ENCODE data around the gene CACNA1C.

CACNA1C gene

DNA sequence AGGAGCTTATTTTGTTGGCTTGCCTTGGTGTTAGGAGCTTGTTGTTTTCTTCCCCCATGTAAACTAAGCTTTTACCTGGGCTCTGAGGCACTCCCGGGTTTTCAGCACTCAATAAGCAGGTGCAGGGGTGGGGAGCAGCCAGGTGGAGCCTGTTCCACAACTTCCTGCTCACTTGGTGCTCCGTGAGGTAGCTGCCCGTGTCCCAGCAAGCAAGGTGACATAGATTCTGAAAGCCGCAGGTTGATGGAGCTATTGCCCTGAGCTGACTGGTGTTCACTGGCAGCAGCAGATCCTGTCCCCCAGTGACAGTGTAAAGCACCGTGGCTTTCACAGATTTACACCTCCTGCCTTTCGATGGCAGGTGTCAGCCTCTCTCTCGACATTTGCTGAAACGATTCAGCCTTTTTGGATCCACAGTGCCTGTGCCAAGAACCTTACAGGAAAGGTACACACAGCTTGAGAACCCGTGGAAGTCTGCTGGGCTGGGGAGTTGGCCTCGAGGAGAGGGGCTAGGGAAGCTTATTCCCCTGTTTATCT lies 446.2 kb downstream of the CACNA1C start:
- DNase-seq = no peak

DNA sequence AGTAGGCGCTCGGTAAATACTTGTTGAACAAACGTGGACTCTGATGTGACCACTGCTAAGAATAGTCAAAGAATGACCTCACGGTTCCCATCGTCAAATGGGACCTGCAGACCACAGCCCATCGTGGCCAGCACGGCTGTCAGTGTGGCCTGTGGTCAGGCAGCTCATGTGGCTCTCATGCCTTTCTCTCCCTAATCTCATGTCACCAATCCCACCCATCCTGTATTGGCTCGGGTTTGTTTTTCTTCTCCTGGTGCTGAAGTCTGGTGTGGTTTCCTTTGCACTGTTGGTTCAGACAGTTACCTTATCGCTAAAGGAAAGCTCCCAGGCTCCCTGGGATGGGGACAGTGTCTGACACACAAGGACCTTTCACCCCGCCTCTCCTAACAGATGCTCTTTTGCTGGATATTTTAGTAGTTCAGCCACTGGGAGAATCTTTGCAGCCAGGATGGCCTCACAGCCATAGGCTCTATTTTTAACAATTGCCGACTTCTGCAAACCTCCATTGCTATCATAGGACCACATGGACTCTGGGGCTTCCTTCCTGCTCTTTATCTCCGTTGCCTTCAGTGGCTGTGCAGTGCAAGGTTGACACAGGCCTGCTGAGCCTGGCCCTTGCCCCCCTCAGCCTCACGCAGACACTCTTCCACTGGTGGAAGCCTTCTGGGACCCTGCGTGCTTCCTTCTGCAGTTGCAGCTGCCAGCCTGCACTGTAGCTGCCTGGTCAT lies 448.8 kb downstream of the CACNA1C start:
- DNase-seq = no peak

DNA sequence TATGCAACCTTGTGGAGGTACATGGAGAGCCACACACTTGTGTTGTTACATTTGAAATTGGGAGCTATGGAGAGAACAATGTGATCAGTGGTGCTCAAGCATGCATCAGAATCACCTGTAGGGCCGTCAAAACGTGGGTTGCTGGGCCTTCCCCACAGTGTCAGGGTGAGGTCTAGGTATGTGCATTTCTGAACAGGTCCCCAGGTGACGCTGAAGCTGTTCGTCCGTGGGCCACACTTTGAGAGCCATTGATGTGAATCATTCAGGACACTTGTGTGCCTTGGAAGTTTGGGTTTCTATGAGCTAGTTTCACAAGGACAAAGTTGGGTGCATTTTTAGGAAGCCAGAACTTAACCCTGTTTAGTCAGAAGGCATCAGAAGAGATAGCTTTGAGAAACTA lies 450.2 kb downstream of the CACNA1C start:
- no peak for DNase-seq

DNA sequence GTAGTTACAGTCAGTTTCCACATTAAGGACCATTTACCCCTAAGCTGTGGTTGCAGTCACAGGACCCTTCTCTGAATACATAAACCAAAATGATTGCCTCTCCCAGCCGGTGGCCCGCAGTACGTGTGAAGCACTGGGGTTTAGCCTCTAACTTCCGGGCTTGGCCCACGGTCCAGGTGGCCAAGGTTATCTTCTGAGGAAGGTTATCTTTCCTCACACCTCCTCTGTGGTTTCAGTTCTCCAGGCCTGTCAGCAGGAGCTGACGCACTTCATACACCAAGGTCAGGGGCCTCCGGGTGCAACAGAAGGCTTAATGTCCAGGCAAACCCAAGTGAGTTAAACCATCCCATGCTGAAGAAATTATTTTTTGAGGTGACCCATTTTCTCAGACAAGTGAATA lies 451.0 kb downstream of the CACNA1C start:
- DNase-seq = no peak

DNA sequence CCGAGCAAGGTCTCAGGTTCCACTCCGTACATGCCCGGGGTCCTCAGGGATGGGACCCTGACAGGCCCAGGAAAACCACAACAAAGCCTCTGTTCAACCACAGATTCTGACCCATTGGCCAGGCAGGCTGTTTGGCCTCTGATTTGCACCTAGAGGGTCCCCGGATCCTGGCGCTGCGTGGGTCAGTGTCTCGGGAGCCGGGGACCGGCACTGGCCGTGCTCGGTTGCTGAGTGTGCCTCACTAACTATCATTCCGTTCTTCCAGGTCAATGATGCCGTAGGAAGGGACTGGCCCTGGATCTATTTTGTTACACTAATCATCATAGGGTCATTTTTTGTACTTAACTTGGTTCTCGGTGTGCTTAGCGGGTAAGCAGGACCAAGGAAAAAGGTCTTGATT lies 451.8 kb downstream of the CACNA1C start:
- no peak for DNase-seq

DNA sequence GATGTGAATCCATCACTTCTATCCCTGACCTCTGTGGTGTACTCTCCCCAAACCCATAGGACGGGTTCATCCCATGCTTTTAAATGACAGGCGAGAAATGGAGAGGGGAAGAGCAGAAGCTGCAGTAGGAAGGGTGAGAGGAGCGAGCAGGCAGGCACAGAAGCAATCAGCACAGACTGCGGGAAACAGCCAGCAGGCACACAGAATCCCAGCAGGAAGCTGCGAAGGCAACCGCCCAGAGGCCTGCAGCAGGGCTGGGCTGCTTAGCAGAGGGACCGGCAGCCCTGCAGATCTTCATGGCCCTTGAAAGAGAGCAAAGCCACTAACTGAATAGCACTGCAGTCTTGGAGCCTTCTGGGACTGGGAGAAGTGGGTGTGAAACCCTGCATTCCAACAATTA lies 455.0 kb downstream of the CACNA1C start:
- DNase-seq = no peak

DNA sequence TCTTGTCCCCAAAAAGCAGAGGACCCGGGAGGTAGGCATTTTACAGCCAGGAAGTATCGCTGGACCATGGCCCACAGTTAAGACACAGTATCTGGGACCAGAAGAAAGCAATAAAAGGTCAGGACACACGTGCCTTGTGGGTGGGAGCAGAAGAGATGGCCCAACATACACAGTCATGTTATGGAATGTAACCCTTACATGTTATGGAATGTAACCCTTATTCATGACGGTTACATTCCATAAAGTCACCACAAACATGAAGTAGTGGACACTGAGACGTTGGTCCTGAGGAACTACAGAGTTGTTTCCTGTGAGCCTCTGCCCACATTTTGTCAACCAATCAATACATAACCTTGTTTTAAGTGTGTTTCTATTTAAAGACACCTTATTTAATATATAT lies 456.4 kb downstream of the CACNA1C start:
- no peak for DNase-seq

DNA sequence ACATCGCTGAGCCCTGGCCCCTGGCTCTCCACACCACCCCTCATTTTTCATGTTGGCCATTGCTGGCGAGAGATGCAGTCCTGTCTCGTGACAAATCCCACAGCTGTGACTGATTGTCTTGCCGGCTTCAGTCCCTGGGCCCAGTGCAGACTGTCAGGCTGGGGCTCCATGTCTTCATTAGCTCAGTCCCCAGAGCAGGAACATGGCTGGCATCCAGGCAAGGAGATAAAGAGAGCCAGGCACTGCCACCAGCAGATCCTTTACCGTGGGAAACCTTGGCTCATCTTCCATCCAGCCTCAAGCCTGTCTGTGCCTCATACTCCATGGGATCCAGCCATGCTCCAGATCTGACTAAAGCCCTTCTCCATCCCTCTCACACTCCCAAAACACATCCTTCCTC lies 457.3 kb downstream of the CACNA1C start:
- DNase-seq = no peak

DNA sequence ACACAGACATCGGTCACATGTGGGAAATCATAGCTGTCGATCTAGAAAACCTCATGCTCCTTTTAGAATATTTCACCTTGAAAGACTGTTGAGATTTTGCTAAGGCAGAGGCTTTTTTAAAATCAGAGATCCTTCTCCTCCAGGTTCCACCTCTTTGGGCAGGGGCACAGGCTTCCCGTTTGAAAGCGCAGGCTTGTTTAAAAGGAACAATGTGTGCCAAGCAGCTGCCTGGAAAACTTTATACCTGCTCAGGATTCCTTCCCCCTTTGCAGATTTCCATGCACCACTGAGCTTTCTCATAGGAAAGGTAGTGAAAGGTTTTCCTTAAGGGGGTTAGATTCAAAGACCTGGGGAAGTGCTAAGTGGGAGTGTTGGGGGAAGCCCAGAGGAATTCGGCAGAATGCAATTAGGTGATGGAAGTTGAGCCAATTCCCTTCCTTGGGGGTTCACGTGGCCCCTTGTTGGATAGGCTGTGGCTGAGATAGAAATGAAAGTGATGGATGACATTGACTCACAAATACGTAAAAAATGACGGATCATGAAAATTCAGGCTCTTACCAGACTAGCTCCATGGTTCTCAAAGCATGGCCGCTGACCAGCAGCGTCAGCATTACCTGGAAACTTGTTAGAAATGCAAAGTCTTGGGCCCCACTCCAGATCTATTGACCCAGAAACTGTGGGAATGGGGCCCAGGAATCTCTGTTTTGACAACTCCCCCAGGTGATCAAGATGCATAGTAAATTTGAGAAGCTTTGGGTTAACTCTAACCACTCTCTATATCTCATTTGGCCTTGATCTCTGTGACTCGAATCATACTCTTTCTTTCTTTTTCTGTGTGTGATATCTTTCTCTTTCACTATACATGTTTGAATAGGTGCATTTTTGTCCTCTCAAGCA lies 460.6 kb downstream of the CACNA1C start:
- no peak for DNase-seq

DNA sequence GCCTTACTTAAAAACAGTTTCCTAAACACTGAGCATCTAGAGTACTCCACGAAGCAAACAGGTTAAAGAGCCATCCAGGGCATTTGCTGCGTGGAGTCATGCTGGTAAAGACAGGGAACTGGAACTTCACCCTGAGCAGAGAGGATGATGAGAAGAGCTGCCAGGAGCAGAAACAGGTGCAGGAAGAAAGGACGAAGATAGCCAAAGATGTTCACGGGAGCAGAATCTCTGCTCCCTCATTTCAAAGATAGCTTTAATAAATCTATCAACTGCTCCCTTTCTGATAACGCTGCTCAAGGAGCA lies 461.2 kb downstream of the CACNA1C start:
- DNase-seq = no peak

DNA sequence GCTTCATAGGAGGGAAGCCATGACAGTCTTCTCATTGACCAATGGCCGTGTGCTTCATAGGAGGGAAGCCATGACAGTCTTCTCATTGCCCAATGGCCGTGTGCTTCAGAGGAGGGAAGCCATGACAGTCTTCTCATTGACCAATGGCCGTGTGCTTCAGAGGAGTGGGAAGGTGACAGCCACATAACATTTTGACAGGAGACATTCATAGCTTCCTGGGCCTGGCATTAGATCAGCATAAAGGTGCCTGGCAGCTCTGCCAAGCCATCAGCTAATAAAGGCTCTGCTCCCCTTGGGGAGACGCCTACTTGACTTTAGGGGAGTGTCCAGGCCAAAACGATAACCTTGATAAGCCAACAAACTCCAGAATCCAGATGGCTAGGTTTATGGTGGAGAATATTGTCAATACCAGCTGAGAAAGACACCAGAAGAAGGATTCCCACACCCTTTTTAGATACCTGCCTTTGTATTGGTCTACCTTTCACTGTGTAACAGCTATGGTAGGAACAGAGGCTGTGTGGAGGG lies 468.0 kb downstream of the CACNA1C start:
- no peak for DNase-seq

DNA sequence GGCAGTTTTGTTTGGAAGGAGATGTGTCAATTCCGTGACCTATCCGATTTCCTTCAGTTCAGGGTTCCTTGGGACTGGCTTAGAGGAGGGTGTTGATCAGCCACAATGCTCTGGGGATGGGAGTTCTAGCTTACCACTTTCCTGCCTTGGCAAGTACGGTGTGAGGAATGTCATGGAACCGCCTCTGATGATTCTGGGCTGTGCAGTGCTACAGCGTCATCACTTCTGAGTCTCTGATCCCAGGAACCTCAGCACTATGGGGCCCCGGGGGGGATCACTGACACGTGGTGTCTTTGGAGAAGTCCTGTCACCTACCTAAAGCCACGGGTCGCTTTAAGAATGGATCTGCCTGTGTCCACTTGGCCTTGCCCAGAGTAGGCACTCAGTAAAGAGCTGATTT lies 470.5 kb downstream of the CACNA1C start:
- no peak for DNase-seq

DNA sequence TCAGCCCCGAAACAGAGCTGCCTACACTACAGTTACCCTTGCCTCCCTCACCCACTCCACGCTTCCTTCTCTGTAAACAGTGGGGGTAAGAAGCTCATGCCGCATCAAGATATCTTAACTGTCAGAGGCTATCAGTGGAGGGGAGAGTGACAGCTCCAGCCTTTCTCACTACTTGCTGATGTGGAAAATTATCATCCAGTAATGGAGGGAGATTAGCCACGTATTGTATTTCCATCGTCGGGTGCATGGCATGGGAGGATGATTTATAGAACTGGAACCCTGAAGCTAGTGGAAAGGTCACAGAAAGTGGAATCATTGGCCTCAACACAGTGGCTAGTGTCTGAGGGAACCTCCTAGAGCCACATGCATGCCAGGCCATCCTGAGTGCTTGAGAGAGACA lies 471.1 kb downstream of the CACNA1C start:
- no peak for DNase-seq

DNA sequence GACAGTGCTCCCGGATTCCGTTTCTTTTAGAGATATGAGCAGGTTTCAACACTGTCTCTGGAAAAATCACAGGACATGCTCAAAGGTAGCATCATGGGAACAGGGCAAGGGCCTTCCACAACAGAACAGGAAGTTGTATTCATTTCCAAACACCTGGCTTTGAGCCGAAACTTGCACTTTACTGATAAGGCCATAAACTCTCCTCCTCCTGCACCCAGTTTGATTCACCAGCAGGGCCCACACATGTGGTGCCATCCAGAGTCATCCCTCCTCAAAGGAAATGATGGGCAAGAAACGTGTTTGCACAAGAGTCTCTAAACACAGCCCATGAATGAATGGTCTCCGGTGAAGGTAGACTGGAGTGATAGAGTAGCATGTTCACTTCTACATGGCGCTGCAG lies 473.6 kb downstream of the CACNA1C start:
- DNase-seq = no peak

DNA sequence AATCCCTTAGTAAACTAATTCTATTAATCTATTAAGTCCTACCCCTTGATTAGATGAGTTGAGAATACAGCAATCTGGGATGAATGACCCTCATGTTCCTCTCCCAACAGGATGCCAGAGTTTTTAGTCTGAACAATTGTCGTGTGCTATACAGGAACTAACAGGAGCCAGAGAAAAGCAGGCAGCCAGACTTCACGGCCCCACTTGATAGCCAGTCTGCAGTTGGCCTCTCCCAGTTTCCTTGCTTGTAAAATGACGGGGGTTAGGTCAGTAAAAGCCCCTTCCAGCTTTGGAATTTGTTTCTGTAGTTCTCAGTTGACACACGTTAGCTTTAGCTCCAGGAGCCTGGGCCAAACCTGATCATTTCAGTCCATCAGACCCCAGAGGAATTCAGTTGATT lies 475.2 kb downstream of the CACNA1C start:
- no peak for DNase-seq

DNA sequence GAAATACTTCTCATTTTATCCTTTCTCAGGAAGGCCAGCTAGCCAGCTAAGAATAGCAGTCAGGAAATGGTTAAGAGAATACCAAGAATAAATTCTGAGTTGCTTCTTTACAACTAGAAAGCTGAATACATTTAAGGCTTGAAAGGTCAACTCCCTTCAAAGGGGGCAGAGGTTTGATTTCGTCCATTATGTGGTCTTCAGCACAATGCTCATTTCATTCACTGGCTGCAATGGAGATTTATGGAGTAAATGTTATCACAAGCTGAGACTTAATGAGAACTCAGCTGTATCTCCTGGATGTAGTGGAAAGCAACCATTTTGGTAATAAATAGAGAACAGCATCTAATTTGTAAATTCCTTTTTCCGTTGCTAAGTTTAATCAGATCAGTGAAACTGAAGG lies 477.0 kb downstream of the CACNA1C start:
- DNase-seq = no peak

DNA sequence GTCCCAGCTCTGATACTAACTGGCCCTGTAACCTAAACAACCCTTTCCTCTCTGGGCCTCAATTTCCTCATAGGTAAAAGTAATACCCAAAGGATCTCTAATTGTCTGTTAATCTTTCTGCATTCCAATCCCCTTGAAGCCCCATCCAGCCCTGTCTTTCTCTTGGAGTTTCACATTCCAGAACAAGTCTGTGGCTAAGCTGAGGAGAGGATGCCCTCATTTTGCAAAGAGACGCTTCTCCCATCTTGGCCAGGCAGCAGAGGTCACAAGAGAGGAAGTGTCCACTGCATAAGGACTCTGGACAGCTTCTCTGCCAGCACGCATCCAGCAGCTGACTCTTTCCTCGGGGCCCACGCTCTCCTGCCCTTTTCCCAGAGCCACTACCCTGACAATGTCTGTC lies 478.6 kb downstream of the CACNA1C start:
- no peak for DNase-seq

DNA sequence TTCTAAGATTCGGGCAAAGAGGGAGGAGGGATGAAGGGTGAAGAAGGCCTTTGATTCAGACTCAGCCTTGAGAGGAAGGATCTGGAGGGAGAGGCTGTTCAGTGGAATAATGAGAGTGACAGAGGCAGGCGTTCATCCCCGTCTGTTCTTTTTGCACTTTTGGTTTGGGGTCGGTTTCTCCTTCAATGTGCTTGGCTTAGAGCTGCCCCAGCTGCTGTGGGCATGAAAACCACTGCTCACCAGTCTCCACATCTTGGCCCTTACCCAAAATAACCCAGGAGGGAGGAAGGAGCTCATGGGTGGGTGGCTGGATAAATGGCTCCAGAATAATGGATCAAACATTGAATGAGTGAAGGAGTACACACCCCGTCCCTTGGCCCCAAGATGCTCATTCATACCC lies 480.2 kb downstream of the CACNA1C start:
- DNase-seq = no peak

DNA sequence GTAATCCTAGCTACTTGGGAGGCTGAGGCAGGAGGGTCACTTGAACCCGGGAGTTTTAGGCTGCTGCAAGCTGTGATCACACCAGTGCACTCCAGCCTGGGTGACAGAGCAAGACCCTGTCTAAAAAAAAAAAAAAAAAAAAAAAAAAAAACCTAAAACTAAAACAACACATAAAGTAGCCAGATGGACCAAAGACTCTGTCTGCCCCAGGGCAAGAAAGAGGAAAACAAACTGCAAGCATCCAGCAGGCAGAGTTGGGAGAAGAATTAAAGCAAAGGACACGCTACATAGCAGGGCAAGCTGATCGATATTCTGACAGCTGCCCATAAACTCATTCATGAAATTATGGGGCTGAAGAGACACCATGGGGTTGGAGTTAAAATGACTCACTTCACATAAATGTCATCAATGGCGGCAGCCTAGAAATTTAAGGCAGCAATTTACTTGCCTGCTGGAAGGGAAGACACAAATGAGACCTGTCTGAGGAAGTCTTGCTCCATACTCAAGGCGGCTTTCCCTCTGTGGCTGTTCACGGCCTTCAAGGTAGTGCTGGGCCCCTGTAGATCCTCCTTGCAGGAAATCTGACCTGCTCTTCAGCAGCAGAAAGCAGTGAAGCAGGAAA lies 482.9 kb downstream of the CACNA1C start:
- no peak for DNase-seq

DNA sequence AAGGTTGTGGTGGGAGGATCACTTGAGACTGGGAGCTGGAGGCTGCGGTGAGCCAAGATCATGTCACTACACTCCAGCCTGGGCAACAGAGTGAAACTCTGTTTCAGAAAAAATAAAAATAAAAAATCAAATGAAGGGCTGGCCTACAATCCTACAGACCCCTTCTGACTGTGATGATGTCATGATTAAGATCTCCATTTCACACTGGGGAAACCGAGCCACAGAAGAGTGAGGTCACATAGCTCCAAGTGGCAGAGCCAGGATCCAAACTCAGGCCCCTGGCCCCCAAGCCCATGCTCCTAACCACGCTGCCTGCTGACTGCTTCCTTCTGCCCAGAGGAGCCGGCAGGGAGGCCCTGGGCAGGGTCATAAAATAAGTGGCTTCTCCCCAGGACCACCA lies 483.9 kb downstream of the CACNA1C start:
- DNase-seq = no peak

DNA sequence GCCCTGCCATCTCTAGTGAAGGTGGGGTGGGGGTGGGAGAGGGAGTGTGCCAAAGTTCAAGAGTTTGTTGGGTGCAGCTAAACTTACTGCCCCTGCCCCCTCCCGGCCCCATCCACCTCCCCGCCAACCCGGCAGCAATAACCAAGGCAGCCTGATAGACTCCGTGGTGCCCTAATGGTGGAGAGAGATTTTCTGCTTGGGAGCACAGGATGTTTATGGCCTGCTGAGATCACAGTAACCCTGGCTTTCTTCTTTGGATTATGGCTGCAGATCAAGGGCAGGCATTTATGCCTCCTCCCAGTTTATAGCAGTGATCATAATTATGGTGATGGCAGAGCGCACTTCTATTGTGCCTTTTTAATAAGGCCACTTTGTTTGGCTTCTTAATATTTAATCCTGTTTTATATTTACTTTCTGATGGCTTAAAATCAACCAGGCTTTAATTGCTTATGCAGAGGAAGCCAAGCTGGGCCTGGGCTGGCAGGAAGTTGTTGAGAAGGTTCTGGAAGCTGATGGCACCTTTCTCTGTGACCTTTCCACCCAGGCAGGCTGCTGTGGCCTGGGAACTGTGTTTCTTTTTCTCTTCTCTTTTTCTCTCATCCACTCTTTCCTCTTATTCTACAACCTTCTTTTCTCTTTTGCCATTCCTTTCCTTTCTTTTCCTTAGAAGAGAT lies 485.2 kb downstream of the CACNA1C start:
- no peak for DNase-seq

DNA sequence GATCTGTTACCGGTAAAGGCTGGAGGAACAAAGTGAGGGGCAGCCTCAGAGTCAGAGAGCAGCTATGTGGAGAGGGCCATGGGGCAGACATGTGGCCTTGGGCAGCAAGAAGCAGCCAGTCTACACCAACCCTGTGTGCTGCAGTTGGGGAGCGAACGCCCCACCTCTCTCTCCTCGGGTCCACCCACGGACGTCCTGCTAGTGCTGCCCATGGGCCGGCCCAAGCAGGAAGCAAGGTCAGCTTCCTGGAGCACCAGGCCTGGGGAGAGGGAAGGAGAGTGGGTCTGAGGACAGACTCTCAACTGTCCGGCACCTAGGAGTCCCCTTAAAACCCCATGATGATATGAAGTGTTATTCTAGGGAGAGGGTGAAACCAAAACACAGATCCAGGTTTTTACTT lies 487.2 kb downstream of the CACNA1C start:
- DNase-seq = no peak

DNA sequence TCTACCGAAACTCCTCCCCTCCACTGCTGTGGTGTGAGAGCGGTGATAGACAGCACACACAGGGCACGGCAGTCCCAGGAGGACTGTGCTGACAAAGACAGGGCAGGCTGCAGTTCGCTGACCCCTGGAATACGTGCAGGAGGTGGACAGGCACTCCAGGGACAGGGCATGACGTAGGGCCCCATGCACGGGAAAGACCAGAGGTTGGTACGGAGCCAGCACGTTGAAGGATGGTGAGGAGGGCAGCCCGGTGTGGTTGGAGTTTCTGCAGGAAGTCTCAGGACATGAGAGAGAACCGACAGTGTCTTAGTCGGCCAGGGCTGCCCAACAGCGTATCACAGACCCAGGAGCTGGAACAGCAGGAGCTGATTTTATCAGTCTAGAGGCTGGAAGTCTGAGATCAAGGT lies 487.8 kb downstream of the CACNA1C start:
- DNase-seq = no peak

All from stimulated activated CD8-positive, alpha-beta memory T cell treated with anti-CD3 and anti-CD28 coated beads, Interleukin-4, amount 100 ng/mL, for 48 hours (primary cell).